Amygdala (tissue), 56 donors: ENCODE measurements around the gene APRT.

ENCODE experiments used
- DNase-seq, 56 donors: peaks; one replicate each; lab custom pipeline; 2025; lab: John Stamatoyannopoulos, UW

Gene APRT, protein sequence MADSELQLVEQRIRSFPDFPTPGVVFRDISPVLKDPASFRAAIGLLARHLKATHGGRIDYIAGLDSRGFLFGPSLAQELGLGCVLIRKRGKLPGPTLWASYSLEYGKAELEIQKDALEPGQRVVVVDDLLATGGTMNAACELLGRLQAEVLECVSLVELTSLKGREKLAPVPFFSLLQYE

DNA sequence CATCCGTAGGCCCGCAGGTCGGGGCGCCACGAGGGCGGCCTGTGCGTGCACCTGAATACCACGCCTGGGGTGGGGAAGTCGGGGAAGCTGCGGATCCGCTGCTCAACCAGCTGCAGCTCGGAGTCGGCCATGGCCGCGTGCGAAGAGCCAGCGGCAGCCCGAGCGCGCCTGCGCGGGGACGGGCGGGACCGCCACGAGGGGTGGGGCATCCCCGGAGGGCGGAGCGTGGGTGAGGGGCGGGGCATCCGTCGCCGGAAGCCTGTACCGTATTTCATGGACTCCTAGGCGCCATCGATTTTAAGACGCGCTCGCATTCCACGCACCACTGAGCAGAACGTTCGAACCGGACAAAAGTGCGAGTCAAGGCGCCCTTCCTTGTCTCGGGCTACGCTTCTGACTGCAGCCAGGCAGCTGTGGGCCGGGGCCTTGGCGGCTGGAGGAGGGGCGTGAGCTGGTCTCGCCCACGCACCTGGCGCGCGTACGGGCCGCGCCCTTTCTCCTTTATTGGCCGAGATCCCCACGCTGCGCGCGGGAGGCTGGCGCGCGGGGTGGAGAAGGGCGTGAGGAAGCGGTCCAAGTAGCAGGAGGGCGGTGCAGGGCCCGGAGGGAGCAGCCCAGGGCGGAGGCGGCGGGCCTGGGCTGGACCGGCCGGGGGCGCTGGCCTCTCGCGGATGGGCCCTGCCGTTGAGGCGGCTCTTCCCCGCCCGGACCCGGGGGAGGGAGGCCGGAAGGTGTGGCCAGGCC lies at the start of gene APRT:
TSS of gene APRT (minus strand) at position 160 of the 744 bp plus-strand sequence. CDS start at position 131, 29 bp downstream.
- DNase-seq: peak; percentile 33 to 94 (median 83)

DNA sequence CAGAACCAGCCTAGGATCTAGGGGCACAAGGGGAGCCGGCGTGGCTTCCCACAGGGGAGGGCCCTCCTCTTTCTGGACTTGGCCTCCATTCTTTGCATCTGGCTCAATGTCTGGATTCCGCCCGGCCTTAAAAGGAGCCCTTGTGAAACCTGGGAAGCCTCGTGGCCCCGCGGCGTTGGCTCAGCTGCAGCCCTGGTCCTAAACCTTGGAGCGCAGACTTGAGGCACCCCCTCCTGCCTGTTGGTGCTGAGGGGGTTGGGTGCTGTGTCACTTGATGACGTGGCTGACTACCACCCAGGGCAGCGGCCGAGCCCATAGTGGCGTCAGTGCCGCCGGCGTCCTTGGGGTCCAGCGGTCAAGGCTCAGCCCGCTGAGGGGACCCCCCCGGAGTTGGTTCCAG lies 49.6 kb upstream of the APRT start:
- no peak for DNase-seq

DNA sequence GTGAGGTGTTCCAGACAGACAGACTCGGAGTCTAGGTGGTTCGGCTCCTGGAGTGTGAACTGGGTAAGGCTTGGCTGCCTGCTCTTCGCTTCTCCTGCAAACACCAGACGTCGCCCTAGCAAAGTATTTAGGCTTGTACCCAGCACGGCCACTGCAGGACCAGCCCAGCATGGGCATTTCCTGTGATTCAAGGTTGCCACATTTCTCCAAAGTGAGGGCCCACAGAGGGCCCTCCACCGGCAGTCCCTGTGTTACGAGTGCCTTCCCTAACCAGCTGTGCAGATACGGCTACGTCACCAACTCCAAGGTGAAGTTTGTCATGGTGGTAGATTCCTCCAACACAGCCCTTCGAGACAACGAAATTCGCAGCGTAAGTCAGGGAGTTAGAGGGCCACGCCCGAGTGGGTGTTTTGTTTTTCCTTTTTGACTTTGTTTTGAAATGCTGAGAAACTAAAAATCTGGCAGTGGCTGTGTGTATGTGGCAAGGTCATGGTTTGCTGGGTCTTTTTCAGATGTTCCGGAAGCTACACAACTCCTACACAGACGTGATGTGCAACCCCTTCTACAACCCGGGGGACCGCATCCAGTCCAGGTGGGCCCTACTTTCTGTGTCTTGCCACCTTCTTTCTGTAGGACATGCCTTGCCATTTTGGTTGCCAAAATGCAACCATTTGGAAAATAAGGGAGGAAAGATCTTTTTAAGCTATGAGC lies 47.8 kb upstream of the APRT start:
- DNase-seq: no peak

DNA sequence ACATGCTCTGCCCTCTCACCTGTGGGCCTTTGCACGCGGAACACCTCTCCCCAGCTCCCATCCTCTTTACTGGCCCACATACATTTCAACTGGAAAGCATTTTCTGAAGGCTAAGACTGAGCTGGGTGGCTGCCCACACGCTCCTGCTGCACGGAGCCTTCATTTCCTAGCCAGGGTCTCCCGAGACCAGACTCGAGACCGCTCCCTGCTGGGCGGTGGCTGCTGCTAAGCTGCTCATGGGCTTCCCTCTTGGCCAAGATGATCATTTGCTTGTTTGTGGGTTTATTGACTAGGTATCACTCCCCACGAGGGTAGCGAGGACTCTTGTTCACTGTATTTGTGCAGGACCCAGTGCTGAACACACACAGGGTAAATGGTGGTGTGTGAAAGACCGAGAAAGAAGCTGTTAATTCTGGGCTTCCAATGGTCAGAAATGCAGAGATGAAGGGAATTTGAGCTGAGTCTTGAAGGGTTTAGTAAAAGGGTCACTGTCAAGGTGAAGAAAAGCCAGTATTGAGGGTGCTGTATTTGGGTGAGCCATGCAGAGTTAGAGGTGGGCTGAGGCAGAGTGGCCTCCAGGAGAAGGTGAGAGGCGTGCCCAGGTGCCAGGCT lies 46.1 kb upstream of the APRT start:
- peak in 55 of 56 donors; percentile 17 to 83 (median 60) for DNase-seq

DNA sequence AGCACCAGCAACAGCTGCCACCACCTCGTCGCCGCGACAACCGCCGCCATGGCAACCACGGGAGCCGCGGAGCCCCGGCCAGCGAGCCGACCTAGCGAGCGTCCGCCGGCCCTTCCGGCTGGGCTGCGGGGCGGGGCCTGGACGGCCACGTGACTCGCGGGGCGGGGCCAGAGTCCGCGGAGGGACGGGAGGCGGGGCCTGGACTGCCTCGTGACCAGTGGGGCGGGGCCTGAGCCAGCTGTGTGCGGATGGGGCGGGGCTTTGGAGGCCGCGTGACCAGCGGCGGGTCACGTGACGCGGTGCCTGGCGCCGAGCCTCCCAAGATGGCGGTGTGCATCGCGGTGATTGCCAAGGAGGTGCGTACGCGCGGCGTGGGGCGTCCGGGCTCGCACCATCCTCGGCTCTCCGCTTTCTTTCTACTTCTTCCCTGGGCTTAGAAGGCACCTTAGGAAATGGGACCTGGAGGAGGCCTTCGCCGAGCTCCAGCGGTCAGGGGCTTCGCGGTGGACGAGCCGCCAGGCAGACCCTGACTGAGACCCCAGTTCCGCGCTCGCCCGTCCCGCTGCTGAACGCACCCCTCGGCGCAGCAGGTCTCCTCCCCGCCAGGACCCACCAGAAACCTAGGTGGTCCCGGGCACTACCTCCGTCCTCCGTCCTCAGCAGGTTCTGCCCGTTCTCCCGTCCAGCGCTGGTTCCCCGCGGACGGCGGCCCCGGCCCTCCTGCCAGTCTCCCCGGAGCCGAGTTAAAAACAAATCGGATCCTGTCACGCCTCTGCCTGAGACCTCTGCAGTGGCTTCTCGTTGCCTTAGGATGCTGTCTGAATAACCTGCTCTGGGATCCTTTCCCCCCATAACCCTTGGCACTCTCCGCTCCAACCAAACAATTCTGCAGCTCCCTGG lies 45.4 kb upstream of the APRT start, which contains the start of the genes GALNS and TRAPPC2L:
TSS of gene GALNS (minus strand) at position 120 of the 900 bp plus-strand sequence. CDS start at position 50, 70 bp downstream.
TSS of gene TRAPPC2L (plus strand) at position 300 of the 900 bp plus-strand sequence. CDS start at position 324, 24 bp downstream.
- peak; percentile 57 to 100 (median 96) for DNase-seq

DNA sequence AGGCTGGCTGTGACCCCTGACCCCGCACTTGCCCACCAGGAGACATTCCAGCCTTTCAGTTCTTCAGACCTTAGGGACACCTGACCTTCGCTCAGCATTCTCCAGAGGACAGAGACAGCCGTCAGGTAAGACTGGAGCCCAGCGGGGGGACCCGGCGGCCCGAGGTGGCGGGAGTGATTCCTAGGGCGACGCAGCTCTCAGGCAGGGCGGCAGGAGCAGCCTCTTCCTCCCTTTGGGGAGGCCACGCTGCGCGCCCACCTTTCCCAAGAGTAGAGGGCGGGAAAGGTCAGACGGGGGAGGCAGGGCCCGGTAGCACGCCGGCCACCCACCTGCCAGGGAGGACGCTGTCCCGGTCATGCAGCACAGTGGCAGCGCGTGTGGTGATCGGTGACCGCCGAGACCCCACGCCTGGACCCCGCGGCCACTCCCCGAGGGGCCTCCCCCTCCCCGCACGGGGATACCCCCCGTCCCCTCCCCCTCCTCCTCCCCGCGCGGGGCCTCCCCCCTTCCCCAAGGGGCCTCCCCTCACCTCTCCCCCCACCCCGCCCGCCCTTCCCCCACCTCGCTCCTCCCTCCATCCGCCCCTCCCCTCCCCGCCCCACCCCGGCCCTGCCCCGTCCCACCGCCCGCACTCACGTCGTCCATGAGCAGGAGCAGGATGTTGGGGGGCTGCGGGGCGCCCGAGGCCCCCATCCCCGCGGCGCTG lies 44.5 kb upstream of the APRT start:
- DNase-seq: peak in 4 of 56 donors; percentile 17 to 57 (median 38)

DNA sequence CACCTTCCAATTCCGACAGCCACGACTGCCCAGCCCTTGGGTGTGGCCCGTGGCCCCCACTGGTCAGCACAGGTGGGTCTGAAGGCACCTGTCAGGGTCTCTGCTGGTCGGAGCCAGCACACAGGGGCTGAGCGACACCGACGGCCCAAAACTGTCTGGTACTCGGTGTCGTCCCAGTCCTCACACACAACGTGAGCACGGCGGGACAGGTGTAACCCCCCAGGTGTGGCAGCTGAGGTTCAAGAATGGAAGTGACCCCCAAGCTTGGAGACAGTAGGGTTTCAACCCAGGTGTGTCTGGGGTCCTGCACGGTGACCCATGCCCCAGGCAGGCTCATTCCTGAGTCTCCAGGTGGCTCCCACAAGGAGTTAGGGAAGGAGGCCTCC lies 44.0 kb upstream of the APRT start:
- no peak for DNase-seq

DNA sequence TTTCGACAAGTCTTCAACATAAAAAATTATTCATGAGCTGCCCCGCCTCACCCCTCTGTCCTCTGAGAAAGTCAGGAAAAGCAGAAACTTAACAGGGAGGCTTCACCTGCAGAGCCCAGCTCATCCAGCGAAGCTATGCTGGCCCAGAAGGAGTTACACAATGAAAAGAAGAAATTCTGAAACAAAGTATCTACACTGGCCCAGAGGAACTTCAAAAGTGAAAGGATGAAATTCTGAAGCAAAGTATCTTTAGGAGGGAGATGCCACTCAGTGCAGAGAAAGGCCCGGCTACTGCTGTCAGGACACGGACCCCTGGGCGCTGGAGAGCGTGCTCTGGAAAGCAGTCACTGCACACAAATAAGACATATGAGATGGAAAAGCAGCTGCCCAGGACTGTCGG lies 43.4 kb upstream of the APRT start:
- no peak for DNase-seq

DNA sequence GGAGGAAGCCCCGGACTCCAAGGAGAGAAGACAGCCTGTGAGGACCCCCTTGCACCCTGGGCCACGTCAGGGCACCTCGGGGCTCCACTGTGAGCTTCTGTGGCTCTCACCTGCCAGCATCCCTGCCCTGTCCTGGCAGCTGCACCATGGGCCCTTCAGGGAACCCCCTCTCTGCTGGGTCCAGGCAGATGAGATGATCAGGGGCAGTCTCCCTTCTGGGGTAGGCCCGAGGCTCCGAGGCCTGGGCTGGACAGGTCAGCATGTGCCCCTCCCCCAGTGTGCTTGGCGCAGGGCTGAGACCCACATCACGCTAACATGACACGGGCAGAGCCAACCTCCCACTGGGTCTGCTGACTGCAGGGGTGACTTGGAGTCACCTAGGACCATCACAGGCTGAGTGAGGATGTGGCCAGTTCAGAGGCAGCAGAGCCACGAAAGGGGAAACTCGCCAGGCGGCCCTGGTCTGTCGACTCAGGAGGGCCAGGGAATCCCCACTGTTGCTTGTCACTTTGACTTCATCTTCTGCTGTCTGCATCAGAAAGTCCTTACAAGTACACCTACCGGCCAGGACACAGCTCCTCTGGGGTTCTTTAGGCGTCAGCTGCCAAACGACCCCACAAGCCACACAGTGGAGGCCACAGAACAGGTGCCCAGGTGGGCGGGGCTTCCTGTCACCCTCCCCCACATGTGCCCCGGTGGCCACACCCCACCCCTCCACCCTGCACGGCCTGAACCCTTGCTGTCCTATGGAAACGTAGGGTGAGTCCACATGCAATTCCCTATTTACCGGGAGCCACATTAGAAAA lies 42.8 kb upstream of the APRT start:
- no peak for DNase-seq

DNA sequence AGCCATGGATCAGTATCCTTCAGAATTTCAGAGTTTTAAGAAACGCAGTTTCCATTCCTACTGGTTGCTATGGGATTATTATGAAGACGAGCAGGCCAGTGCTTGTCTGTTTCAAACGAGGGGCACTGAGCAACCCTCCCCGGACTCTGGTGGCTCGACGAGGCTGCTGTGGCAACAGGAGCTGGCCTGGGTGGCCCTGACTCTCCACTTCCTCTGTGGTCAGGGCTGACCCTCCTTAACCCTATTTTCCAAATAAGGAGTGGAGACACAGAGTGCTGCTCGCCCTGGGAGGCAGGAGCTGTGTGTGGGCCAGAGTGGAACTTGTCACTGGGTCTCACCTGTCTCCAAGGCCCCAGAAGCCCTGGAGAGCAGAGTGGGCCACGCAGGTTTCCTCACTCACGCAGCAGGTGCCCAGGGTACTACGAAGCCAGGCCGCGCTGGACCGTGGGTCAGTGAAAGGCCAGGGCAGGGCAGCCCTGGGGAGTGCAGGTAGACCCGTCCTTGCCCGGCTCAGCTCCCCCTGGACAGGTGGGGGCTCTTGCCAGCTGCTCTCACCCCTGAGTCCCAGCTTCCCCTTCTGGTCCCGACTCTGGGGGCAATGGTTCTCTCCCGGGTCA lies 41.7 kb upstream of the APRT start:
- DNase-seq: peak in 1 of 56 donors; percentile 8

DNA sequence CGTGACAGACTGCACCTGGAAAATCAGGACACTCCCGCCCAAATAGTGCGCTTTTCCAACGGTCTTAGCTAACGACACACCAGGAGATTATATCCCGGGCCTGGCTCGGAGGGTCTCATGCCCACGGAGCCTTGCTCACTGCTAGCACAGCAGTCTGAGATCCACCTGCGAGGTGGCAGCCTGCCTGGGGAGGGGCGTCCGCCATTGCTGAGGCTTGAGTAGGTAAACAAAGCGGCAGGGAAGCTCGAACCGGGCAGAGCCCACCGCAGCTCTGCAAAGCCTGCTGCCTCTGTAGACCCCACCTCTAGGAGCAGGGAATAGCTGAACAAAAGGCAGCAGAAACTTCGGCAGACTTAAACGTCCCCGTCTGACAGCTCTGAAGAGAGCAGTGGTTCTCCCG lies 39.9 kb upstream of the APRT start:
- DNase-seq: no peak

DNA sequence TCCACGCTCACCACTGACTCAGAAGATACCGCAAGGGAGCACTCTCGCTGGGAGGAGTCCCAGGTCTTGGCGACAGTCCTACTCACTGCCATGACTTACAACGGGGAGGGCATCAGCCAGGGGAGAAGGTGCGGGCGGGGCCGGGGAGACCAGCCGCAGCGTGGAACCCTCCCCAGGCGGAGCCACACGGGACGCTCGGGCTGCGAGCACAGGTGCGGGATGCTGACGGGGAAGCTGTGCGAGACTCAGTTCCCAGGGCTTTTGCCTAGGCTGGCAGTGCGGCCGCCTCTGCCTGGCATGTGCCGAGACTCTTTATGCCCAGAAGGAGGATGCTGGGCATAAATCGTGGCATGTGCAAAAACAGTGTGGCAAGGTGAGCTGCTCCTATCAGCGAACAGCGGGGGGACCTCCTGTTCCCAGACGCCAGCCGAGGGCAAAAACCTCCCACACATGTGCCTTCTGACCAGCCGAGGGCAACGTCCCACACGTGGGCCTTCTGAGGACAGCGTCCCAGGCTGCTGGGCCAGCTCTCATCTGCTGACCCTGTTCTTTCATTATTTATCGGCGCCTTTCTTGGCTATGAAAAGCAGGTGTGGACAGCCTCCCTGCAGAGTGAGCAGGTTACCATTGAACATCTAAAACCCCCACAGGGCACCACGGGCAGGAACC lies 38.9 kb upstream of the APRT start:
- DNase-seq: no peak

DNA sequence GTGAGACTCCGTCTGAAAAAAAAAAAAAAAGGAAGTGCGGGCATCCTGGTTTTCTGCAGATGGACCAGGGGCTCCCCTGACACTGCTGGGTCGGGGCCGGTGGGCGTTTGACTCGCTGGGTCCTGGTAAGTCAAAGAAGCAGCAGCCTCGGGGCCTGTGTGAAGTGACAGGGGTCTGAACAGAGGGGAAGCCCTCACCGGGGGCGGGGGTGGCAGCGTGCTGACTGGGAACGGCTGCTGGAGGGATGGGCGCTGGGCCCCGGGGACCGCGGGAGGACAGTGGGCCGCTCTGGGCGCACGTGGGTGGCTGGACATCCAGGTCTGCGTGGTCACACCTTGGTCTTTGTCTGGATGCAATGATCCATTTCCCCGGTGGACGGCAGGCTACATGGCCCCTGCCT lies 36.8 kb upstream of the APRT start:
- DNase-seq: no peak

DNA sequence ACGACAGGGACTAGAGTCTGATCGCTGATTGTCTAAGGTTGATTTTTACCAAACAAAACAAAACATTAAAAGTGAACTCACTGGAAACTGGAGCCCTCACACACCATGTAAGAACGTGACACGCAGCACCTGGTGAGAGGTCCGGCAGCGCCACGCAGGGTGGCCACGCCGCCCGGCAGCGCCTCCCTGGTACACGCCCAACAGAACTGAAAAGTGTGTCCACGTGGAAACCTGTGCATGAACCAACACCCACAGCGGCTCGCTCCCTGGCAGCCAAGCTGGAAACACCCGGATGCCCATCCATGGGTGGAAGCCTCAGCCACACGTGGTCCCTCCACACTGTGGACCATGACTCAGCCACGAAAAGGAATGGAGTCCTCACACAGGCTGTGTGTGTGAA lies 35.9 kb upstream of the APRT start:
- no peak for DNase-seq

DNA sequence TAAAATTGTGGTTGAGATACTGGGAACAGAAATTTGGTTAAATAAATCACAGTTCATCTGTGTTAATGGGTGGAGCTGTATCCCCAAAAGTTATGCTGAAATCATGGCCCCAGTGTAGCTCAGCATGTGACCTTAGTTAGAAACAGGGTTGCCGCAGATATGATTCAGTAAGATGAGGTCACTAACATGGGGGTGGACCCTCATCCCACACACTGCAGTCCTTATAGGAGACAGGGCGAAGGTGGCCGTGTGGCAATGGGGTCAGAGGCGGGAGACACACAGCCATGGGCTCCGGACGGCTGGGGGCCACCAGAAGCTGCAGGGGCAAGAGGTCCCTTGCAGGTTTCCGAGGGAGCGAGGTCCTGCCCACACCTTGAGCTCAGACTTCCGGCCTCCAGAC lies 34.4 kb upstream of the APRT start:
- DNase-seq: no peak

DNA sequence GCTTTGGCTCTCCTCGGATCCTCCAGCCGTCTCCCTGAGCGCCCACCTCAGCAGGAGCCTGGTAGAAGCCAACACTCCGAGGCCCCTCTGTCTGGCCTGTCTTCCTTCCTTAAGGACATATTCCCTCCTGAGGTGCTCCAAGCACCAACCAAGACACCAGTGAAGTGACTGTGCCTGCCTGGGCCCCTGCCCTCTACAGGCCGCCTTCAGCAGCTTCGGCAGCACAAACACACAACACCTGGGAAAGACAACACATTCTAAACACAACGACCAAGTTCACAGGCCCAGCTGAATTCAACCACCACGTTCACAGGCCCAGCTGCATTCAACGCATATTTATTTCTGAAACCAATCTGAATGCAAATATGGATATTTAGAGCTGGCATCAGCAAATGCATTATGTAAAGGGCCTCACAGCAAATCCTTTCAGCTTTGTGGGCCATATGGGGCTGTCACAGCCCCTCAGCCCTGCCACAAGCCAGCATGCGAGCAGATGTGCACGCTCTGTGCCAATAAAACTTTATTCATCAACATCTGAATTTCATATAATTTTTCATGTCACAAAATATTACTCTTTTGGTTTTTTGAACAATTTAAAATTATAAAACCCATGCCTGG lies 32.8 kb upstream of the APRT start:
- DNase-seq: no peak

DNA sequence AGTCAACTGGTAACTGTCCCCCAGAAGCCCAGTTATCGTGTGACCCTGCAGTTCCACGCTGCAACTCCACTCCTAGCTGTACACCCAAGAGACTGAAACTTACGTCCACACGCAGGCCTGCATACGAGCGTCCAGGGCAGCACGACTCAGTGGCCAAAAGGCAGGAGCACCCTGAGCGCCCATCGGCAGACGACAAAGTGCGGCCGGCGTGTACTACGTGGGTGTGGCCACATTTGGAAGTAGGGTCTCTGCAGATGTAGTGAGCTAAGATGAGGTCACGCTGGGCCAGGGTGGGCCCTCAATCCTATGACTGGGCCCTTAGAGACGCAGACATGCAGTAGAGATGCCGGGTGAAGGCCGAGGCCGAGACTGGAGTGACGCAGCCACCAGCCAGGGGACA lies 31.5 kb upstream of the APRT start:
- no peak for DNase-seq
